HG02610 (cell line): ENCODE data around the gene GSS.
"Not testable (repeated sequence)": the region's sequence is repeated elsewhere in the genome, so short reads cannot be mapped to it uniquely, and the experiment has no call there.

Experiments
- ATAC-seq: cut with Tn5 transposase; IDR thresholded peaks from one replicate; pipeline ENCODE4 v1.9.1; 2021; ENCODE audit warnings: mild to moderate bottlenecking, moderate library complexity; ENCODE audit not compliant: unreplicated experiment

GSS gene

GRCh38 chr20:34915749-34916455 lies 39.7 kb downstream of the GSS start:
- no peak for ATAC-seq

GRCh38 chr20:34915131-34915530 lies 40.5 kb downstream of the GSS start:
- ATAC-seq: no peak

- ATAC-seq: no peak
Measured at GRCh38 chr20:34907616-34908469, 47.8 kb downstream of the GSS start.

- ATAC-seq: no peak
Measured at GRCh38 chr20:34904202-34904621, 51.4 kb downstream of the GSS start.

GRCh38 chr20:34898731-34899130 lies 56.9 kb downstream of the GSS start:
- not testable (repeated sequence) for ATAC-seq

GRCh38 chr20:34898129-34898528 lies 57.5 kb downstream of the GSS start:
- ATAC-seq: not testable (repeated sequence)

GRCh38 chr20:34896086-34896621 lies 59.5 kb downstream of the GSS start:
- no peak for ATAC-seq

GRCh38 chr20:34895465-34895864 lies 60.1 kb downstream of the GSS start:
- ATAC-seq: no peak

- no peak for ATAC-seq
Measured at GRCh38 chr20:34894723-34895122, 60.9 kb downstream of the GSS start.

GRCh38 chr20:34892671-34893070 lies 62.9 kb downstream of the GSS start:
- no peak for ATAC-seq

- ATAC-seq: no peak
Measured at GRCh38 chr20:34891166-34892062, 64.2 kb downstream of the GSS start.

- ATAC-seq: no peak
Measured at GRCh38 chr20:34888468-34888867, 67.1 kb downstream of the GSS start.

- no peak for ATAC-seq
Measured at GRCh38 chr20:34887023-34887422, 68.6 kb downstream of the GSS start.

- ATAC-seq: no peak
Measured at GRCh38 chr20:34886122-34886521, 69.5 kb downstream of the GSS start.

- ATAC-seq: no peak
Measured at GRCh38 chr20:34884260-34884659, 71.3 kb downstream of the GSS start.

GRCh38 chr20:34883809-34884208 lies 71.8 kb downstream of the GSS start:
- no peak for ATAC-seq

- no peak for ATAC-seq
Measured at GRCh38 chr20:34883087-34883688, 72.4 kb downstream of the GSS start.

- no peak for ATAC-seq
Measured at GRCh38 chr20:34881689-34882088, 73.9 kb downstream of the GSS start.

- ATAC-seq: not testable (repeated sequence)
Measured at GRCh38 chr20:34880971-34881370, 74.6 kb downstream of the GSS start.

GRCh38 chr20:34880215-34880850 lies 75.3 kb downstream of the GSS start:
- ATAC-seq: no peak
